Nephron progenitor cell (in vitro differentiated cells): ENCODE data around the gene SNCAIP.

Experiments
- DNase-seq: peaks from one replicate; pipeline ENCODE4 v3.0.0; 2021
- H3K27ac Mint-ChIP-seq: 2 replicates; pipeline ENCODE4 v1.8.0; 2021; ENCODE audit warnings: mild to moderate bottlenecking, moderate library complexity, mixed read lengths
- H3K27me3 Mint-ChIP-seq: 2 replicates; pipeline ENCODE4 v1.8.0; 2021; ENCODE audit warnings: mild to moderate bottlenecking, low read depth, mixed read lengths; ENCODE audit not compliant: poor library complexity
- H3K36me3 Mint-ChIP-seq: 2 replicates; pipeline ENCODE4 v1.8.0; 2021; ENCODE audit warnings: low read depth, mixed read lengths
- H3K4me1 Mint-ChIP-seq: 2 replicates; pipeline ENCODE4 v1.8.0; 2021; ENCODE audit warnings: mixed read lengths
- H3K4me3 Mint-ChIP-seq: 2 replicates; pipeline ENCODE4 v1.8.0; 2021; ENCODE audit warnings: mild to moderate bottlenecking, moderate library complexity, mixed read lengths
- H3K9me3 Mint-ChIP-seq: 2 replicates; pipeline ENCODE4 v1.8.0; 2021; ENCODE audit warnings: mild to moderate bottlenecking, moderate library complexity, mixed read lengths
- TF ChIP-seq, protein P1 (sequence below): fragments of 200-600 bp; sonication (generic); IDR thresholded peaks from 2 replicates; pipeline ENCODE4 v1.5.0; 2021; ENCODE audit warnings: antibody characterized with exemption

SNCAIP gene

DNA sequence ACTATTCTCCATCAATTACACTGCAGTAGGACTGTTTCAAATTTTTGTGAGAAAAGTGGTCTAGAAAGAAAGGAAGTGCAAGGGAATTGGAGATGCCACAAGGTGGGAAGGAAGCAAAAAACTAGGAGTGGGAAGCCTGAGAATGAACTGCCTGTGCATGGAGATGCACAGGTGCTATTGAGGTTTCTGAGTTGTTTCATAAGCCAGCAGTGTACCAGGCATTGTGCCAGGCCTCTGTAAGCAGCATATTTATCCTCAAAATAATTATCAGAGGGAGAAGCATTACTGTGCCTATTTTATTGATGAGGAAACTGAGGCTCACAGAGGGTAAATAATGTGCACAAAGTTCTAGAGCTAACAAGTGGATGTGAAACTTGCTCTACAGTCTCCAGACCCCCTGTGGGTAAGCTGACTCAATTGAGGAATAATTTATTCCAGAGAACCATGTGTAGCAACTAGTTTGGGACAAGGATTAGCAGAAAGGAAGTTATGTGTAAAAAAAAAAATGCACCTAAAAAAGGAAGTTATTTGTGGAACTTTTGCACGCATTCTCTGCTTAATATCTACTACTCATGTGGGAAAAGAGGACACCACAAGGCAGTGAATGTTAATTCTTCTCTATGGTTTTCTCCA is 96.7 kb downstream of the SNCAIP start:
- DNase-seq, result no peak
- peaks cover 5% of the 10 kb centered on the region for H3K36me3 Mint-ChIP-seq
- H3K27ac Mint-ChIP-seq, result no peak overlapping the region
- peaks cover 36% of the 10 kb centered on the region for H3K4me1 Mint-ChIP-seq
- no peaks in the 10 kb centered on the region for H3K27me3 Mint-ChIP-seq
- no peak overlapping the region for H3K4me3 Mint-ChIP-seq
- TF ChIP-seq, protein P1, sequence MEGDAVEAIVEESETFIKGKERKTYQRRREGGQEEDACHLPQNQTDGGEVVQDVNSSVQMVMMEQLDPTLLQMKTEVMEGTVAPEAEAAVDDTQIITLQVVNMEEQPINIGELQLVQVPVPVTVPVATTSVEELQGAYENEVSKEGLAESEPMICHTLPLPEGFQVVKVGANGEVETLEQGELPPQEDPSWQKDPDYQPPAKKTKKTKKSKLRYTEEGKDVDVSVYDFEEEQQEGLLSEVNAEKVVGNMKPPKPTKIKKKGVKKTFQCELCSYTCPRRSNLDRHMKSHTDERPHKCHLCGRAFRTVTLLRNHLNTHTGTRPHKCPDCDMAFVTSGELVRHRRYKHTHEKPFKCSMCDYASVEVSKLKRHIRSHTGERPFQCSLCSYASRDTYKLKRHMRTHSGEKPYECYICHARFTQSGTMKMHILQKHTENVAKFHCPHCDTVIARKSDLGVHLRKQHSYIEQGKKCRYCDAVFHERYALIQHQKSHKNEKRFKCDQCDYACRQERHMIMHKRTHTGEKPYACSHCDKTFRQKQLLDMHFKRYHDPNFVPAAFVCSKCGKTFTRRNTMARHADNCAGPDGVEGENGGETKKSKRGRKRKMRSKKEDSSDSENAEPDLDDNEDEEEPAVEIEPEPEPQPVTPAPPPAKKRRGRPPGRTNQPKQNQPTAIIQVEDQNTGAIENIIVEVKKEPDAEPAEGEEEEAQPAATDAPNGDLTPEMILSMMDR, result no peak
- no peaks in the 10 kb centered on the region for H3K9me3 Mint-ChIP-seq

DNA sequence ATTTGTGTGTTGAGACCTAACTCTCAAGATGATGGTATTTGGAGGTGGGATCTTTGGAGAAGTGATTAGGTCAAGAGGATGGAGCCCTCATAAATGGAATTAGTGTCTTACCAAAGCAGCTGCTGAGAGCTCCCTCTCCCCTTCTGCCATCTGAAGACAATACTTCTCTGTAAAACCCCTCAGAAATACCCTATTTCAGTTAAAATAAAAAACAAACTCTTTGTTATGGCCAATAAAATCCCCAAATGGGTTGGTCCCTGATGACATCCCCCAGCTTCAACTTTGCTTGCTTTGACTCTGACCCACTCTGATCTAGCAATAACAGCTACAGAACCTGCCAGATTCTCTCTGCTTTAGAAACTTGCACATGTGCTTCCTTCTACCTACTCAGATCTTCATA is 100.9 kb downstream of the SNCAIP start:
- peaks cover 4% of the 10 kb centered on the region for H3K27me3 Mint-ChIP-seq
- no peak for DNase-seq
- H3K4me3 Mint-ChIP-seq, result no peak overlapping the region
- H3K4me1 Mint-ChIP-seq, result peaks cover 33% of the 10 kb centered on the region
- H3K27ac Mint-ChIP-seq, result no peak overlapping the region
- TF ChIP-seq, protein P1, result no peak
- no peaks in the 10 kb centered on the region for H3K9me3 Mint-ChIP-seq
- H3K36me3 Mint-ChIP-seq, result peaks cover 5% of the 10 kb centered on the region

DNA sequence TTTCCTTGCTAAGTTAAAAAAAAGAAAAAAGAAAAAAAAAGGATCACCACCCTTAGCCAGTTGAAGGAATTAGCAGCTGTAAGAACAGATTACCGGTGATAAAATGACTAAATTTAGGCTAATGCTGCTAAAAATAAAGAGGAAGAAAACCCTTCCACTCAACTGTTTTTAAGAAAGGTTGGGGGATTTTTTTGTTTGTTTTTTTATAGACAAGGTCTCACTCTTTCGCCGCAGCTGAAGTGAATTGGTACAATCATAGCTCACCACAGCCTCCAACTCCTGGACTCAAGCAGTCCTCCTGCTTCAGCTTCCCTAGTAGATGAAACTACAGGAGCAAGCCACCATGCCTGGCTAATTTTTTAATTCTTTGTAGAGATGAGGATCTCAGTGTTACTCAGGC is 101.7 kb downstream of the SNCAIP start:
- no peak for DNase-seq
- no peak overlapping the region for H3K4me3 Mint-ChIP-seq
- H3K4me1 Mint-ChIP-seq, result peaks cover 33% of the 10 kb centered on the region
- H3K27ac Mint-ChIP-seq, result no peak overlapping the region
- peaks cover 5% of the 10 kb centered on the region for H3K27me3 Mint-ChIP-seq
- H3K9me3 Mint-ChIP-seq, result no peaks in the 10 kb centered on the region
- TF ChIP-seq, protein P1, result no peak
- peaks cover 5% of the 10 kb centered on the region for H3K36me3 Mint-ChIP-seq

DNA sequence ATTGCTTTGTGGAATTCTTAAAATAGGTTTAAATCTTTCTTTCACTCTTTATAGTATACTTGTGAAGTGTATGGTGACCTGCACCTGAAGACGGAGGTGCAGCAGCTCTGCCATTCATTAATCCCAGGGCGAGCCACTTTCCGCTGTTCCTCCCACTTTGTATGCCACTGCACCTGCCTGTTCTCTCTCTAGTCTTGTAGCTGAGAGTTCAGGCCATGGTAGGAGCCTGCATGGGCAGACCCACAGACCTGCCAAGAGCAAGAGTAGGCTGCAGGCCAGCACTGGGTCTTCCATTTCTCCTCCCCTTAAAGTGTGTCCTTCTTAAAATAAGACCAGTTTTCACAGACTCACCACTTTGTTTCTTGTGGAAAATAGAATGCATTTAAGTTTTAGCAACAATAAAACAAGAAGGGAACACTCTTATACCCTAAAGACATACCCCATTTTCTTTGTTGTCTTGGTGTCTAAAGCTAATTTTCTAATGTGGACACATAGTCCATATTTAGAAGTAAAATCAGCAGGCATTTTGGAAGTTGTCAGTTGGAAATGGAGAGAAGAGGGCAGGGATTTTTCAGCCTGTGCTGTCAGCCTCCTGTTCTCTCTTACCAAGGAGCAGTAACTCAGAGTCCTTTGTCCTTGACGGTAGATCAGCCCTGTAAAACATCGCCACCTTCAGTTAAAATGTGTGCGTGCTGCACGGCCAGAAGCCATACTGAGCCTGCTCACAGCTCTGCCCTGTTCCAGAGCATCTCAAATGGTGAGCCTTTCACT is 103.2 kb downstream of the SNCAIP start:
- Mint-ChIP-seq H3K4me3 (no peak overlapping the region), H3K27ac (peak overlapping the region; percentile 13), H3K36me3 (peaks cover 5% of the 10 kb centered on the region), H3K4me1 (peaks cover 33% of the 10 kb centered on the region), H3K9me3 (no peaks in the 10 kb centered on the region), H3K27me3 (peaks cover 6% of the 10 kb centered on the region)
- DNase-seq, result peak; percentile 57
- TF ChIP-seq, protein P1, result peak; percentile 65

DNA sequence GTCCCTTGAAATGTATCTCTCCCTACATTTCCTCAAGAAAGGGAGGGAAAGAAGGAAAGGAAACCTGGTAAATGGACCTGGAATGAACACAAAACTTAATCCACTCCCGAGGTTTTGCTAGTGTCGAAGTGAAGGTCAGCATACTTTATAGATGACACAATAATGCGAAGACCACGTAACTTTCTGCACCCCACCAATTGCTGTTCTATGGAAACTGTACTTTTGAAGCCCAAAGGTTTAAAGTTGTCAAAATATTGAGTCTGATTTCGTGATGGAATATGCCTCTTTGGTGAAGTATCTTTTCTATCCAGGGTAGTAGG is 103.7 kb downstream of the SNCAIP start:
- H3K27me3 Mint-ChIP-seq, result peaks cover 8% of the 10 kb centered on the region
- DNase-seq, result no peak
- TF ChIP-seq, protein P1, result no peak
- peaks cover 33% of the 10 kb centered on the region for H3K4me1 Mint-ChIP-seq
- H3K4me3 Mint-ChIP-seq, result no peak overlapping the region
- H3K36me3 Mint-ChIP-seq, result peaks cover 5% of the 10 kb centered on the region
- H3K9me3 Mint-ChIP-seq, result no peaks in the 10 kb centered on the region
- no peak overlapping the region for H3K27ac Mint-ChIP-seq
